Raji (cell line): Measurements from ENCODE around the gene ADCK1.

Experiments used
- POLR2A ChIP-seq: IDR thresholded peaks from 2 replicates; pipeline ENCODE4 v1.6.1; 2011; ENCODE audit warnings: low read depth, low read length, control low read depth; ENCODE audit not compliant: insufficient read depth

The ADCK1 gene

GRCh38 chr14:77912754-77913556 lies 113.0 kb downstream of the ADCK1 start:
- no peak for TF ChIP-seq POLR2A

GRCh38 chr14:77914073-77914721 lies 114.3 kb downstream of the ADCK1 start:
- no peak for TF ChIP-seq POLR2A

- TF ChIP-seq POLR2A: no peak
These were observed 117.7 kb downstream of the ADCK1 start for GRCh38 chr14:77917491-77918201.

- no peak for TF ChIP-seq POLR2A
These were observed 118.5 kb downstream of the ADCK1 start for GRCh38 chr14:77918448-77918847.

- TF ChIP-seq POLR2A: no peak
These were observed 120.4 kb downstream of the ADCK1 start for GRCh38 chr14:77920312-77920711.

GRCh38 chr14:77921818-77922217 lies 121.9 kb downstream of the ADCK1 start:
- no peak for TF ChIP-seq POLR2A

GRCh38 chr14:77923131-77923936 lies 123.4 kb downstream of the ADCK1 start:
- no peak for TF ChIP-seq POLR2A

- TF ChIP-seq POLR2A: no peak
These were observed 124.4 kb downstream of the ADCK1 start for GRCh38 chr14:77924141-77924948.

- no peak for TF ChIP-seq POLR2A
These were observed 127.0 kb downstream of the ADCK1 start for GRCh38 chr14:77926942-77927341.

GRCh38 chr14:77931441-77931840 lies 131.5 kb downstream of the ADCK1 start:
- TF ChIP-seq POLR2A: no peak

- no peak for TF ChIP-seq POLR2A
These were observed 136.3 kb downstream of the ADCK1 start for GRCh38 chr14:77936138-77936639.

- TF ChIP-seq POLR2A: no peak
These were observed 147.5 kb downstream of the ADCK1 start for GRCh38 chr14:77947372-77947771.

- no peak for TF ChIP-seq POLR2A
These were observed 150.6 kb downstream of the ADCK1 start for GRCh38 chr14:77950371-77951063.
